C4-2B (cell line): ENCODE results near the gene NCOA1.

Experiments used
- CTCF ChIP-seq: fragments of 450-650 bp; conservative IDR thresholded peaks from 2 replicates; pipeline ENCODE4 v1.5.1; 2017; ENCODE audit warnings: mild to moderate bottlenecking
- ZFX ChIP-seq: fragments of 450-650 bp; IDR thresholded peaks from 2 replicates; pipeline ENCODE4 v1.6.1; 2017

- TF ChIP-seq CTCF (no peak), ZFX (no peak)
Measured at GRCh38 chr2:24618144-24618543, 127.1 kb downstream of the NCOA1 start.
